Neural cell (in vitro differentiated cells): ENCODE data around the gene ACOX3. TPM values are rescaled to one million over a fixed set of nuclear protein-coding genes. Genes with fewer than 3 reads are reported as not detected.

Experiments
- H2AFZ ChIP-seq: fragments of 200-600, 300-800 bp; sonication (generic), shearing (Covaris generic); 2 replicates; pipeline ENCODE4 v1.6.0; 2014; ENCODE audit warnings: low read depth, mild to moderate bottlenecking, antibody characterized with exemption, low read length, moderate library complexity
- H3F3A ChIP-seq: fragments of 200-600 bp; shearing (Covaris generic); 2 replicates; pipeline ENCODE4 v1.6.1; 2016; ENCODE audit warnings: mild to moderate bottlenecking, moderate library complexity, mixed read lengths, antibody characterized with exemption, low read length; ENCODE audit not compliant: insufficient read depth, poor library complexity, severe bottlenecking
- H3K27ac ChIP-seq: fragments of 200-600, 300-800 bp; sonication (generic), shearing (Covaris generic); 2 replicates; pipeline ENCODE4 v1.5.1; 2014; ENCODE audit warnings: mild to moderate bottlenecking, low read length, moderate library complexity
- H3K27me3 ChIP-seq: fragments of 300-800, 200-600 bp; sonication (generic), shearing (Covaris generic); 2 replicates; pipeline ENCODE4 v1.6.0; 2014; ENCODE audit warnings: mild to moderate bottlenecking, low read depth, low read length, moderate library complexity; ENCODE audit not compliant: insufficient read depth
- H3K36me3 ChIP-seq: fragments of 300-800, 200-600 bp; sonication (generic), shearing (Covaris generic); 2 replicates; pipeline ENCODE4 v1.5.1; 2014; ENCODE audit warnings: mild to moderate bottlenecking, antibody characterized with exemption, low read length, moderate library complexity; ENCODE audit not compliant: insufficient read depth
- H3K4me2 ChIP-seq: fragments of 300-800, 200-600 bp; sonication (generic), shearing (Covaris generic); 2 replicates; pipeline ENCODE4 v1.6.0; 2014; ENCODE audit warnings: mild to moderate bottlenecking, low read length
- H3K4me3 ChIP-seq: fragments of 300-800, 200-600 bp; sonication (generic), shearing (Covaris generic); 2 replicates; pipeline ENCODE4 v1.5.1; 2014; ENCODE audit warnings: mild to moderate bottlenecking, low read length, moderate library complexity
- H3K79me2 ChIP-seq: fragments of 200-600 bp; shearing (Covaris generic); replicated peaks from 2 replicates; pipeline ENCODE4 v1.6.0; 2014; ENCODE audit warnings: mild to moderate bottlenecking, low read length, moderate library complexity; ENCODE audit not compliant: insufficient read depth
- H3K9ac ChIP-seq: fragments of 300-800, 200-600 bp; sonication (generic), shearing (Covaris generic); 2 replicates; pipeline ENCODE4 v1.6.1; 2016; ENCODE audit warnings: mild to moderate bottlenecking, low read length, mixed read lengths
- H3K9me2 ChIP-seq: fragments of 200-600 bp; shearing (Covaris generic); 2 replicates; pipeline ENCODE4 v1.6.1; 2016; ENCODE audit warnings: mild to moderate bottlenecking, low read length, mixed read lengths; ENCODE audit not compliant: insufficient read depth
- H3K9me3 ChIP-seq: fragments of 200-600, 300-800 bp; sonication (generic), shearing (Covaris generic); 2 replicates; pipeline ENCODE4 v1.6.1; 2016; ENCODE audit warnings: mild to moderate bottlenecking, mixed run types, low read length, moderate library complexity, mixed read lengths
- H4K20me1 ChIP-seq: fragments of 200-600 bp; shearing (Covaris generic); 2 replicates; pipeline ENCODE4 v1.6.1; 2016; ENCODE audit warnings: mild to moderate bottlenecking, mixed run types; ENCODE audit not compliant: insufficient read depth
- EP300 ChIP-seq: fragments of 450-650 bp; conservative IDR thresholded peaks from 2 replicates; pipeline ENCODE4 v1.6.1; 2014; ENCODE audit warnings: antibody characterized with exemption, mild to moderate bottlenecking, moderate library complexity; ENCODE audit not compliant: poor library complexity, severe bottlenecking
- EZH2 ChIP-seq: fragments of 200-600, 300-800 bp; shearing (Covaris generic), sonication (generic); IDR thresholded peaks from 2 replicates; pipeline ENCODE4 v1.6.1; 2014; ENCODE audit warnings: antibody characterized with exemption, low read length, borderline replicate concordance, mild to moderate bottlenecking; ENCODE audit not compliant: insufficient read depth, poor library complexity, severe bottlenecking
- MXI1 ChIP-seq: fragments of 450-650 bp; conservative IDR thresholded peaks from 2 replicates; pipeline ENCODE4 v1.6.1; 2014; ENCODE audit warnings: antibody characterized with exemption, mild to moderate bottlenecking; ENCODE audit not compliant: poor library complexity, severe bottlenecking
- POLR2AphosphoS5 ChIP-seq: IDR thresholded peaks from 2 replicates; pipeline ENCODE4 v1.6.1; 2012
- RAD21 ChIP-seq: fragments of 450-650 bp; conservative IDR thresholded peaks from 2 replicates; pipeline ENCODE4 v1.6.1; 2014; ENCODE audit warnings: antibody characterized with exemption, mild to moderate bottlenecking, moderate library complexity
- SMC3 ChIP-seq: fragments of 450-650 bp; conservative IDR thresholded peaks from 2 replicates; pipeline ENCODE4 v1.6.1; 2014; ENCODE audit warnings: antibody characterized with exemption, mild to moderate bottlenecking, moderate library complexity; ENCODE audit not compliant: poor library complexity
- TAF1 ChIP-seq: IDR thresholded peaks from 2 replicates; pipeline ENCODE4 v1.6.1; 2012; ENCODE audit warnings: low read depth
- polyA plus RNA-seq: library from polyadenylated mRNA; depleted of rRNA; stranded (reverse); fragments of >200 nt; gene quantifications from 2 replicates; pipeline ENCODE4 v1.2.3, GENCODE V29; 2014
- TF ChIP-seq, protein P1 (sequence below): fragments of 450-650 bp; IDR thresholded peaks from 2 replicates; pipeline ENCODE4 v1.5.1; 2014; ENCODE audit warnings: antibody characterized with exemption, mild to moderate bottlenecking, moderate library complexity; ENCODE audit not compliant: poor library complexity, severe bottlenecking
- TF ChIP-seq, protein P2 (sequence below): IDR thresholded peaks from 2 replicates; pipeline ENCODE4 v1.6.1; 2012; ENCODE audit warnings: borderline replicate concordance

Gene ACOX3
- polyA plus RNA-seq, 1 donor from 2014 or later, result 13.2 TPM

- TF ChIP-seq EZH2 (no peak), SMC3 (no peak), RAD21 (no peak), MXI1 (no peak), EP300 (no peak), TAF1 (no peak), POLR2AphosphoS5 (no peak)
- TF ChIP-seq, protein P1, sequence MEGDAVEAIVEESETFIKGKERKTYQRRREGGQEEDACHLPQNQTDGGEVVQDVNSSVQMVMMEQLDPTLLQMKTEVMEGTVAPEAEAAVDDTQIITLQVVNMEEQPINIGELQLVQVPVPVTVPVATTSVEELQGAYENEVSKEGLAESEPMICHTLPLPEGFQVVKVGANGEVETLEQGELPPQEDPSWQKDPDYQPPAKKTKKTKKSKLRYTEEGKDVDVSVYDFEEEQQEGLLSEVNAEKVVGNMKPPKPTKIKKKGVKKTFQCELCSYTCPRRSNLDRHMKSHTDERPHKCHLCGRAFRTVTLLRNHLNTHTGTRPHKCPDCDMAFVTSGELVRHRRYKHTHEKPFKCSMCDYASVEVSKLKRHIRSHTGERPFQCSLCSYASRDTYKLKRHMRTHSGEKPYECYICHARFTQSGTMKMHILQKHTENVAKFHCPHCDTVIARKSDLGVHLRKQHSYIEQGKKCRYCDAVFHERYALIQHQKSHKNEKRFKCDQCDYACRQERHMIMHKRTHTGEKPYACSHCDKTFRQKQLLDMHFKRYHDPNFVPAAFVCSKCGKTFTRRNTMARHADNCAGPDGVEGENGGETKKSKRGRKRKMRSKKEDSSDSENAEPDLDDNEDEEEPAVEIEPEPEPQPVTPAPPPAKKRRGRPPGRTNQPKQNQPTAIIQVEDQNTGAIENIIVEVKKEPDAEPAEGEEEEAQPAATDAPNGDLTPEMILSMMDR, result no peak
- TF ChIP-seq, protein P2, sequence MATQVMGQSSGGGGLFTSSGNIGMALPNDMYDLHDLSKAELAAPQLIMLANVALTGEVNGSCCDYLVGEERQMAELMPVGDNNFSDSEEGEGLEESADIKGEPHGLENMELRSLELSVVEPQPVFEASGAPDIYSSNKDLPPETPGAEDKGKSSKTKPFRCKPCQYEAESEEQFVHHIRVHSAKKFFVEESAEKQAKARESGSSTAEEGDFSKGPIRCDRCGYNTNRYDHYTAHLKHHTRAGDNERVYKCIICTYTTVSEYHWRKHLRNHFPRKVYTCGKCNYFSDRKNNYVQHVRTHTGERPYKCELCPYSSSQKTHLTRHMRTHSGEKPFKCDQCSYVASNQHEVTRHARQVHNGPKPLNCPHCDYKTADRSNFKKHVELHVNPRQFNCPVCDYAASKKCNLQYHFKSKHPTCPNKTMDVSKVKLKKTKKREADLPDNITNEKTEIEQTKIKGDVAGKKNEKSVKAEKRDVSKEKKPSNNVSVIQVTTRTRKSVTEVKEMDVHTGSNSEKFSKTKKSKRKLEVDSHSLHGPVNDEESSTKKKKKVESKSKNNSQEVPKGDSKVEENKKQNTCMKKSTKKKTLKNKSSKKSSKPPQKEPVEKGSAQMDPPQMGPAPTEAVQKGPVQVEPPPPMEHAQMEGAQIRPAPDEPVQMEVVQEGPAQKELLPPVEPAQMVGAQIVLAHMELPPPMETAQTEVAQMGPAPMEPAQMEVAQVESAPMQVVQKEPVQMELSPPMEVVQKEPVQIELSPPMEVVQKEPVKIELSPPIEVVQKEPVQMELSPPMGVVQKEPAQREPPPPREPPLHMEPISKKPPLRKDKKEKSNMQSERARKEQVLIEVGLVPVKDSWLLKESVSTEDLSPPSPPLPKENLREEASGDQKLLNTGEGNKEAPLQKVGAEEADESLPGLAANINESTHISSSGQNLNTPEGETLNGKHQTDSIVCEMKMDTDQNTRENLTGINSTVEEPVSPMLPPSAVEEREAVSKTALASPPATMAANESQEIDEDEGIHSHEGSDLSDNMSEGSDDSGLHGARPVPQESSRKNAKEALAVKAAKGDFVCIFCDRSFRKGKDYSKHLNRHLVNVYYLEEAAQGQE, result no peak
- no peaks in the 10 kb centered on the region for H4K20me1 ChIP-seq
Measured at GRCh38 chr4:8351931-8352367, 88.6 kb downstream of the ACOX3 start.

DNA sequence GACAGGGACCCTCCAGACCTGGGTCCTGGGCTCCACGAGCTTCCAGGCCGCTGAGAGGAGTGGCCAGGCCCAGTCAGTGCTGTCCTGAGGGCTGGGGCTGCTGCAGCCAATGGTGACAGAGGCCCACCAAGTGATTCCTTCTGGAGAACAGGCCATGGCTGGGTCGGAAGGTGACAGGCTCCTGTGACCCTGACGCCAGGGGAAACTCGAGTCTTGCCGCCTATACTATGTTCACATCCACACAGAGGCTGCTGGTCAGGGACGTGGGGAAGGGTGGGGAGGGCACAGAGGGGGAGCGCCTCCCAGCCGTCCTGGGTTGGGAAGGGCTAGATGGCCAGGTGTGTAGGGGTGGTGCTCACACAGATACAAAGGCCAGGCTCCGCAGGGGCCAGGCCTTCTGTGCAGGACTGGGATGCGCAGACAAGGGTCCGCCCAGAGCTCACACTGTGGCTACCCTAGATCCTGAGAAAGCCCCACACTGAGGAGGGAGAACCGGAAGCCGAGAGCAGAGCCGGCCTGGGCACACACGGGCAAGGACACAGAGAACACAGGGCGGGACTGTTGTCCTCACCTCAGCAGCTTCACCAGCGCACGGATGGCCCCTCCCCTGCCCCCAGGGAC is 89.6 kb downstream of the ACOX3 start:
- Histone ChIP-seq H3K4me2 (no peak overlapping the region), H3K9me2 (no peaks in the 10 kb centered on the region), H3K9me3 (no peaks in the 10 kb centered on the region), H3K27ac (no peak overlapping the region), H3K79me2 (no peaks in the 10 kb centered on the region), H3K4me3 (no peak overlapping the region), H3F3A (no peaks in the 10 kb centered on the region), H4K20me1 (no peaks in the 10 kb centered on the region), H3K36me3 (no peaks in the 10 kb centered on the region), H3K27me3 (no peaks in the 10 kb centered on the region), H3K9ac (no peak overlapping the region), H2AFZ (no peak overlapping the region)
- TF ChIP-seq POLR2AphosphoS5, result no peak
- no peak for TF ChIP-seq RAD21
- TF ChIP-seq, protein P1, result no peak

More at GRCh38 chr4:8351931-8352367, 88.6 kb downstream of the ACOX3 start:
- Histone ChIP-seq H3K9me2 (no peaks in the 10 kb centered on the region), H3F3A (no peaks in the 10 kb centered on the region), H3K4me2 (no peak overlapping the region), H3K27me3 (no peaks in the 10 kb centered on the region), H3K9ac (no peak overlapping the region), H3K27ac (no peak overlapping the region), H3K36me3 (no peaks in the 10 kb centered on the region), H3K79me2 (no peaks in the 10 kb centered on the region), H2AFZ (no peak overlapping the region), H3K4me3 (no peak overlapping the region), H3K9me3 (no peaks in the 10 kb centered on the region)
